NCI-H1930 (cell line): Measurements from ENCODE around the gene ATOX1.
A peak's percentile ranks its signal among the peaks of the same experiment; 100 is the strongest.

Experiments used
- DNase-seq, 2 experiments: peaks; one replicate each; lab custom pipeline; 2025; lab: John Stamatoyannopoulos, UW

ATOX1 gene

GRCh38 chr5:151770383-151771258 is 12.2 kb upstream of the ATOX1 start:
- peak; percentile 39 to 63 for DNase-seq

GRCh38 chr5:151766975-151767374 is 8.5 kb upstream of the ATOX1 start:
- DNase-seq, result no peak

GRCh38 chr5:151764801-151765200 is 6.4 kb upstream of the ATOX1 start:
- DNase-seq, result no peak

DNA sequence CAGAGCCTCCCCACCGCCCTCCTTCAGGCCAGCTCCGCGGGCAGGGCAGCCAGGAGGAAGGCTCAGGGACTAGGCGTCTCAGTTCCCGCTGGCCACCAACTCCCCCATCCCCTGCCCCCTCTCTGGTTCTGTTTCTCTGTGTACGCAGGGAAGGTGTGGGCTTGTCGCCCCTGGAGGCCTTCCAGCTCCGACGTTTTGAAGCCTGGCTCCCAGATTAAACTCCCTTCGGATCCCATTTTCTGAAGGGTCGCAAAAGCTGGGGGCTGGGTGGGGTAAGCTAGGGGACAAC is 346 bp downstream of the ATOX1 start:
- no peak for DNase-seq

DNA sequence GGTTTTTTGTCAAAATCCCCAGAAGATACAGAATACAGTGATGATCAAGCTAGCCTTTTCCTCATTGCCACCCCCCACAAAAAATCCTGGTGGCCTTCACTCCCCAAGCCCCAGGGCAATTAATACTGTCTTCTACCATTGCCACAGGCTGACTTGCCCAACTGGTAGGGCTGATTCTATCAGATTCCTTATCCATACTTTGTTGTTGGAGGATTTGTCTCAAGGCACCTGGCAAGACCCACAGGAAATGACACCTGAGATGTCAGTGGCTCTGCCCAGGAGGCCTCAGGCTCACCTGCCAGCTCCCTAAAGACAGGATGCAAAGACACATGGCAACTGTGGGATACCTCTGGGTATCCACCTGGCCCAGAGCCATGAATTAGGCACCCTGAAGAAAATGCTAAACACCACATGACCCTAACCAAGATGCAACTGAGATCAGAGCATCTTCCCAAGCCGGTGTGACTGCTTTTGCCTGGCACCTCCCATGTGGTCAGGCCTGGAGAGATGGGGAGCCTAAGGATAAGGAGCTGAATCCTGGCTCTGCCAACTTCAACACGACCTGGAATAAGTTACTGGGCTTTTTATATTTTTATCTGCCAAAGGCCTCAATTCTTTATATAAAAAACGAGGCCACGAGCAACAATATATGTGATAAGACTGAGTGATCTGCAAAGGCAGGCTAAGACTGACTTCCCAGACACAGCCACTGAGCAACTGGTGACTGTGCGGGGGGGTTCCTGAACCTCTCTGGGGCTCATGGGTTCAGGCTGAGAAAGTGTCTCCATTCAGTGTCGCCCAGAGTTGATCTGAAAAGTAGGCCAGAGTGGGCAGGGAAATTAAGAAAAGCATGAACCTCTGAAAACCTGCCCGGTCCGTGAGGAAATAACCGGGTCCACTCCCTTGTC is 944 bp downstream of the ATOX1 start:
- DNase-seq, result no peak

DNA sequence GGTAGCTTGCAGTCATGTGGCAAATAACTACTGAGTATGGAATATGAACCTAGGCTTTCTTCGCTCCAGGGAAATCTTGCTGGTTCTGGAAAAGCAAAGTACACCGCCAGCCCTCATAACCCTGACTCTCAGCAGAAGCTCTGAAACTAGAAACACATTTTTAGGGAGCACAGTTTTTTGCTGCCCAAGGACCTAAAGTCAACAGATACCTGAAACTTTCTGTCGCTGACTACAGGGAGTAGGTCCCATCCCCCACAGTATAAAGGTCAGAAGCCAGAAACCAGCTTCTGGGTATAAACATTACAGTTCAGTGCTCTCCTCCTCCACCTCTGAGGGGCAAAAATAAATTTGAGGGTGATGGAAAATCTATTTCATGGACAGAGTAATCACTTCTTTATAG is 3.0 kb downstream of the ATOX1 start:
- no peak for DNase-seq

DNA sequence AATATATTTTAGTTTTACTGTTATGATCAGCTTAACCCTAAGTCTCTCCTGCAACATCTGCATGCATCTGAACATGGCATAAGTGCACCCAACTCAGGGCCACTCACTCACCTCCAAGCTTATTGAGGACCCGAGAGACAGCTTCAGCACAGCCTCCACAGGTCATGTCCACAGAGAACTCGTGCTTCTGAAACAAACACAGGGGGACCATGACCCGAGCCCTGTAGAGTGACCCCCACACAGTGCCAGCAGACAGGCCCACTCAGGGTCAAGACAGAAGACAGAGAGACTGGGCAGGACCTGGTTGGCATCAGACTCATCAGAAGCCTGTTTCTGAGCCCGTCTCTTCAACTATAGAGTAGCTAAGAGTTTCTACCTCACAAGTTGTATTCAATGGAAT is 6.8 kb downstream of the ATOX1 start:
- DNase-seq, result no peak

DNA sequence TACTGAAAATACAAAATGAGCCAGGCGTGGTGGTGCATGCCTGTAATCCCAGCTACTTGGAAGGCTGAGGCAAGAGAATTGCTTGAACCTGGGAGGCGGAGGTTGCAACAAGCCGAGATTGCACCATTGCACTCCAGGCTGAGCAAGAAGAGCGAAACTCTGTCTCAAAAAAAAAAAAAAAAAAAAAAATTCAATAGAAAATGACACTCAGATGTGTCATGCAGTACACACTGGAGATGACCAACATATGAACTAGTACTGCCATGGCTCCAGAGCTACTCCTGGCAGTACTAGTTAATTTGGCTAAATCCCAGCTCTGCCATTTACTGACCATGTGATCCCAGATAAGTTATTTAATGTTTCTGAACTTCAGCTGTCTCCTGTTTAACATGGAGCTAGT is 7.3 kb downstream of the ATOX1 start:
- DNase-seq, result no peak

DNA sequence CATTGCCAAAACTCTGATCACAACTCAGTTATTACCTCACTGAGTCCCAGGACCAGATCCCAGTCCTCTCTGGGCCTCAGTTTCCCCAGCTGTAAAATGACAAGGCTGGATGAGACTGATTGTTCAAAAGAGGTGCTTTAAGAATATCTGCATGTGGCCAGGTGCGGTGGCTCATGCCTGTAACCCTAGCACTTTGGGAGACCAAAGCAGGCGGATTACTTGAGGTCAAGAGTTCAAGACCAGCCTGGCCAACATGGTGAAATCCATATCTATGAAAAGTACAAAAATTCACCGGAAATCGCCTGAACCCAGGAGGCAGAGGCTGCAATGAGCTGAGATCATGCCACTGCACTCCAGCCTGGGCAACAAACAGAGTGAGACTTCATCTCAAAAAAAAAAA is 8.3 kb downstream of the ATOX1 start:
- DNase-seq, result no peak

- no peak for DNase-seq
These were observed 13.2 kb downstream of the ATOX1 start for GRCh38 chr5:151745071-151745705.

- no peak for DNase-seq
These were observed 14.9 kb downstream of the ATOX1 start for GRCh38 chr5:151743530-151743929.

DNA sequence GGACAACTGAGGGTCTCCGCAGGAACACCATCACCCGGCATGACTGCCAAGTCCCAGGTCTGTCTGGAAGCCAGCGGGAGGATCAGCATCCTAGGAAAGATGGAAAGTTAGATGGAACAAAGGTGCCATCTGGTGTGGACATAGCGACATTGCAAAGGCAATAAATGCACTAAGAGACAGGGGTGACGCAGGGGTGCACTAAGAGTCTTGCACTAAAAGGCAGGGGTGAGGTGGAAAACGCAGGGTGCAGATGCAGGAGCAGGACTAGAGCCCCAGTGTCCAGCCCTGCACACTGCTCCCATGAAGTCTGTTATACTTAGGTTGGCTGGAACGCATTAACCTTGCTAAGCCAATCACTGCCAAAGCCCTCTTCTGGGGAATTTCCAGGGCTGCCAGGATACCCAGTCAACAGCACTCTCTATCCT is 15.5 kb downstream of the ATOX1 start:
- DNase-seq, result no peak

DNA sequence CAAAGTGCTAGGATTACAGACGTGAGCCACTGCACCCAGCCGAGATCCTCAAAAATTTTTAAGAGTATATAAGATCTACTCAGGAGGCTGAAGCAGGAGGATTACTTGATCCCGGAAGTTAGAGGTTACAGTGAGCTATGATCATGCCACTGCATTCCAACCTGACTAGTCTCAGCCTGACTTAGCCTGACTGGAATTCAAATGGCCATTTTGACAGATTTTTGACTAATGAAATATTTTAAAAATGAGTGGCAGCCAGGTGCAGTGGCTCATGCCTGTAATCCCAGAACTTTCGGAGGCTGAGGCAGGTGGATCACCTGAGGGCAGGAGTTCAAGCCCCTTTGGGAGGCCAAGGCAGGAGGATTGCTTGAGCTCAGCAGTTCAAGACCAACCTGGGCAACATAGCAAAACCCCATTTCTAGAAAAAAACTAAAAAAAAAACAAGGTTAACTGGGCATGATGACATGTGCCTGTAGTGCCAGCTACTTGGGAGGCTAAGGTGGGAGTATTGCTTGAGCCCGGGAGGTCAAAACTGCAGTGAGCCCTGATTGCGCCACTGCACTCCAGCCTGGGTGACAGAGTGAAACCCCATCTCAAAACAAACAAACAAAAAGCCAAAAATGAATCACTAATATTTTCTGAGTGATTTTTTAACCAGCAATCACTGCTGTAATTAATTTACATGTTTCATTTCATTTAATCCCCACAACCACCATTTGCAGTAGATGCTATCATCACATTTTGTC is 16.6 kb downstream of the ATOX1 start:
- no peak for DNase-seq

GRCh38 chr5:151740958-151741373 is 17.5 kb downstream of the ATOX1 start:
- DNase-seq, result no peak

- peak in 1 of 2 experiments; percentile 6 for DNase-seq
These were observed 18.0 kb downstream of the ATOX1 start for GRCh38 chr5:151740336-151740942.

- no peak for DNase-seq
These were observed 18.5 kb downstream of the ATOX1 start for GRCh38 chr5:151739939-151740335.

- no peak for DNase-seq
These were observed 19.0 kb downstream of the ATOX1 start for GRCh38 chr5:151739395-151739794.

GRCh38 chr5:151738125-151738848 is 20.1 kb downstream of the ATOX1 start:
- DNase-seq, result no peak

DNA sequence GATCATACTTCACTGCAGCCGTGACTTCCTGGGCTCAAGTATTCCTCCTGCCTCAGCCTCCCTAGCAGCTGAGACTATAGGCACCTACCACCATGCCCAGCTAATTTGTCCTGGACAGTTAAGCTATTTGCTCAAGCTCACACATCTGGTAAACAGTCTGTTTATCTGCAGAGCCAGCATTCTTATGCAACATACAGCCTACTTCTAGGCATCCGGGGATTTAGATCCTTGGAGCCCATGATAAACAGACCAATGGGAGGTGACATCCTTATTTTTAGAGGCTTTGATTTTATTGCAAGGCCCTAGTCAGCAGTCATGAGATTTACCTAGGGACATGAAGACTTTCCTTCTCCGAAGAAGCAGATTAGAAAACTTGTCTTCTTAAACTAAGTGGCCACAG is 21.0 kb downstream of the ATOX1 start:
- DNase-seq, result no peak

DNA sequence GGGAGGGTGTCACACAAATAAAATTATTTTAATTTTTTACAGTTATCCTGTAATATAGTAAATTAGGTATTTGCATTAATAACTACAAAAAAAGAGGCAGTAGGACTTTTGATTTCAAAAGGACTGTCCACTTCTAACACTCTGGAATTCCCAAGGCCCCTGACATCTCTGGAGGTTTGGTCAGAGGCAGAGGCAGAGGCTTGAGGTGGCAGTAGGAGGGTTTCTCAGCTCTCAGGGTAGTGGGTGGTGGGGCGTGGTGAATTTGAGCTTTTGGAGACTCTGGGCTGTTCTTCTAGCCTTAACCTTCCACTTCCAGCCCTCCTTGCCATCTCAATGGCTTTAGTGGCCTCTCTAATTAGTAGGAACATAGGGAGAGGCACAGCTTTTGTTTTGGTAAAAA is 22.8 kb downstream of the ATOX1 start:
- DNase-seq, result no peak

DNA sequence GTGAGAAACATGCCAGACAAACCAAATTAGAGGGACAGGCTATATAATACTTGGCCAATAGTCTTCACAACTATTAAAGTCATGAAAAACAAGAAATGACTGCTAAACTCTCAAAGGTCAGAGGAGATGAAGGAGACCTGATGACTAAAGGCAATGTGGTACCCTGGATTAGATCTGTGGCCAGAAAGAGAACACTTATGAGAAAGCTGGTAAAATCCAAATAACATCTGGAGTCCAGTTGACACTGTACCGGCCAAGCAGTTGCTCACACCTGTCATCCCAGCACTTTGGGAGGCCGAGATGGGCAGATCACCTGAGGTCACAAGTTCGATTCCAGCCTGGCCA is 24.4 kb downstream of the ATOX1 start:
- DNase-seq, result no peak
